Endothelial cell of umbilical vein (primary cell): ENCODE measurements around the gene PTGIR. TPM values are rescaled to one million over a fixed set of nuclear protein-coding genes. Genes with fewer than 3 reads are reported as not detected.

ENCODE experiments used
- BruUV-seq: library from RNA; stranded (reverse); fragments of 400-500 nt; replicated peaks from 2 replicates; lab custom pipeline; 2021; lab: Mats Ljungman, UMichigan
- CTCF ChIA-PET: fragments of 300-600, 350-600 bp; sonication (Branson Sonifier 250); formaldehyde crosslinking; loops from one replicate; lab custom pipeline; 2021; ENCODE audit warnings: antibody characterized with exemption, inconsistent platforms; lab: Charles Lee
- POLR2A ChIA-PET: fragments of 300-600, 350-600 bp; sonication (Branson Sonifier 250); formaldehyde crosslinking; loops from one replicate; lab custom pipeline; 2021; ENCODE audit warnings: antibody characterized with exemption, inconsistent platforms; lab: Charles Lee
- DNase-seq: peaks from one replicate; pipeline ENCODE4 v3.0.0-alpha.2; 2011; ENCODE audit warnings: low read depth, low spot score
- FAIRE-seq: peaks from 2 replicates; lab custom pipeline; 2011; peaks lifted over from hg19 to GRCh38; lab: Jason Lieb, UNC
- H2AFZ ChIP-seq: 2 replicates; pipeline ENCODE4 v1.6.0; 2012; ENCODE audit warnings: low read depth, low read length, control low read depth, inconsistent platforms
- H3K27ac ChIP-seq: 2 replicates; pipeline ENCODE4 v1.5.1; 2011; ENCODE audit warnings: low read depth, mild to moderate bottlenecking, control low read depth, low read length, moderate library complexity; ENCODE audit not compliant: insufficient read depth
- H3K27me3 ChIP-seq, 2 experiments: 2 replicates each; pipeline versions ENCODE4 v1.6.0 to v1.6.1; 2011; ENCODE audit warnings: low read length in 2 of 2, mixed read lengths in 1 of 2; ENCODE audit not compliant: control insufficient read depth in 2 of 2, insufficient read depth in 2 of 2
- H3K36me3 ChIP-seq, 2 experiments: 2 replicates in 1 of 2; 3 replicates in 1 of 2; pipeline ENCODE4 v1.5.1; 2011; ENCODE audit warnings: low read length in 2 of 2, mild to moderate bottlenecking in 1 of 2, moderate library complexity in 1 of 2; ENCODE audit not compliant: control insufficient read depth in 2 of 2, insufficient read depth in 2 of 2; ENCODE audit errors: extremely low read depth in 1 of 2
- H3K4me1 ChIP-seq: 3 replicates; pipeline ENCODE4 v1.5.1; 2011; ENCODE audit warnings: mild to moderate bottlenecking, low read length; ENCODE audit not compliant: control insufficient read depth, insufficient read depth; ENCODE audit errors: extremely low read depth
- H3K4me2 ChIP-seq: 2 replicates; pipeline ENCODE4 v1.6.1; 2011; ENCODE audit warnings: low read length, control low read depth, mixed read lengths; ENCODE audit not compliant: insufficient read depth
- H3K4me3 ChIP-seq, 3 experiments: fragments of 200-600 bp in 1 of 3; sonication (generic), shearing (Covaris generic) in 1 of 3; replicated peaks in 1 of 3; 2 replicates each; pipeline ENCODE4 v1.5.1; 2011 to 2016; ENCODE audit warnings: control low read depth in 3 of 3, low read length in 3 of 3, mild to moderate bottlenecking in 2 of 3, inconsistent platforms in 1 of 3, low read depth in 1 of 3, moderate library complexity in 1 of 3; ENCODE audit not compliant: insufficient read depth in 1 of 3
- H3K79me2 ChIP-seq: 2 replicates; pipeline ENCODE4 v1.6.0; 2012; ENCODE audit warnings: low read length, inconsistent platforms; ENCODE audit not compliant: control insufficient read depth, insufficient read depth
- H3K9ac ChIP-seq: replicated peaks from 2 replicates; pipeline ENCODE3; 2011; ENCODE audit warnings: low read length, control low read depth; ENCODE audit not compliant: insufficient read depth; ENCODE audit errors: extremely low read depth
- H3K9me1 ChIP-seq: replicated peaks from 3 replicates; pipeline ENCODE4 v1.6.0; 2011; ENCODE audit warnings: mild to moderate bottlenecking, low read length; ENCODE audit not compliant: control insufficient read depth, insufficient read depth; ENCODE audit errors: extremely low read depth
- H3K9me3 ChIP-seq: replicated peaks from 2 replicates; pipeline ENCODE4 v1.5.1; 2012; ENCODE audit warnings: low read length, inconsistent platforms; ENCODE audit not compliant: control insufficient read depth, insufficient read depth
- H4K20me1 ChIP-seq: replicated peaks from 2 replicates; pipeline ENCODE3; 2011; ENCODE audit warnings: mild to moderate bottlenecking, low read length; ENCODE audit not compliant: control insufficient read depth, insufficient read depth; ENCODE audit errors: extremely low read depth
- EZH2 ChIP-seq: IDR thresholded peaks from 2 replicates; pipeline ENCODE4 v1.6.1; 2012; ENCODE audit warnings: borderline replicate concordance, low read depth, mild to moderate bottlenecking, moderate library complexity, low read length, inconsistent platforms; ENCODE audit not compliant: severe bottlenecking
- FOS ChIP-seq: IDR thresholded peaks from 2 replicates; pipeline ENCODE4 v1.6.1; 2011; ENCODE audit warnings: mild to moderate bottlenecking, low read length, moderate library complexity, borderline replicate concordance; ENCODE audit not compliant: insufficient read depth
- GATA2 ChIP-seq: IDR thresholded peaks from 2 replicates; pipeline ENCODE4 v1.7.0; 2011; ENCODE audit warnings: low read depth, mild to moderate bottlenecking, moderate library complexity, mixed read lengths, low read length; ENCODE audit not compliant: insufficient read length, insufficient read depth
- JUN ChIP-seq: IDR thresholded peaks from 2 replicates; pipeline ENCODE4 v1.6.1; 2011; ENCODE audit warnings: borderline replicate concordance, low read depth; ENCODE audit not compliant: insufficient read length, insufficient read depth
- MYC ChIP-seq: IDR thresholded peaks from one replicate; pipeline ENCODE4 v1.6.1; 2011; ENCODE audit warnings: mild to moderate bottlenecking, low read depth, low read length
- POLR2A ChIP-seq: IDR thresholded peaks from 2 replicates; pipeline ENCODE4 v1.6.1; 2012; ENCODE audit warnings: low read depth, mild to moderate bottlenecking, control low read depth, low read length
- POLR2AphosphoS5 ChIP-seq: IDR thresholded peaks from 2 replicates; pipeline ENCODE4 v1.6.1; 2012; ENCODE audit warnings: low read depth, mild to moderate bottlenecking, control low read depth, low read length, moderate library complexity; ENCODE audit not compliant: insufficient read depth
- dilution Hi-C: fragments of 300-500 bp; cut with MboI; formaldehyde crosslinking; loops from one replicate; pipeline ENCODE4 v1.15.0; 2019; ENCODE audit warnings: low sequenced_read_pairs; ENCODE audit not compliant: extremely low pct_ligation_motif_present
- intact Hi-C: fragments of 100-400 bp; cut with micrococcal nuclease; formaldehyde crosslinking; loops from one replicate; pipeline ENCODE4 v1.10.0; 2022
- polyA plus RNA-seq, 4 experiments: library from polyadenylated mRNA; depleted of rRNA in 3 of 4; stranded (reverse) in 3 of 4; unstranded in 1 of 4; fragments of >200 nt; gene quantifications; 2 replicates each; pipeline versions ENCODE4 v1.2.1 to v1.2.3, GENCODE V29; 2011 to 2012; ENCODE audit warnings: missing spikeins in 1 of 4
- total RNA-seq: library from RNA; stranded (reverse); gene quantifications from 2 replicates; pipeline ENCODE4 v1.2.3, GENCODE V29; 2021
- TF ChIP-seq, protein P1 (sequence below), 2 donors: IDR thresholded peaks; 1 replicate in 1 of 2; 2 replicates in 1 of 2; pipeline ENCODE4 v1.5.1; 2011; ENCODE audit warnings: low read length in 2 of 2, mild to moderate bottlenecking in 2 of 2, moderate library complexity in 2 of 2, control low read depth in 1 of 2, inconsistent platforms in 1 of 2, low read depth in 1 of 2; ENCODE audit not compliant: insufficient read depth in 1 of 2; ENCODE audit errors: extremely low read depth in 1 of 2
- TF ChIP-seq, protein P2 (sequence below): IDR thresholded peaks from 2 replicates; pipeline ENCODE4 v1.6.1; 2011; ENCODE audit not compliant: insufficient read depth, insufficient read length

PTGIR gene
- total and polyA plus RNA-seq, 2 donors (not counting 3 experiments of a cell fraction or from before 2014, with no cell fraction given), result 0.55 to 2.7 TPM

DNA sequence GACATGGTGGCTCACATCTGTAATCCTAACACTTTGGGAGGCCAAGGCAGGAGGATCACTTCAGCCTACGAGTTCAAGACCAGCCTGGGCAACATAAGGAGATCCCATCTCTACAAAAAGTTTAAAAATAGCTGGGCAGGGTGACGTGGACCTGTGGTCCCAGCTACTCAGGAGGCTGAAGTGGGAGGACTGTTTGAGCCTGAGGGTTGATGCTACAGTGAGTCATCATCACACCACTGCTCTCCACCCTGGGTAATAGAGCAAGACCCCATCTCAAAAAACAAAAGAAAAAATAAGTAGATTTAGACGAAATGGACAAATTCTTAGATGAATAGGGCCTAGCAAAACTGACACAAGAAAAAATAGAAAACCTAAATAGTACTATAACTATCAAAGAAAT lies 21.5 kb upstream of the PTGIR start:
- ChIA-PET CTCF (interaction anchor here (0.9 to 1.4 kb wide), 2 partner anchors 15 to 16 kb away, joined by 3 read pairs; partner anchors contain the start of gene DACT3), POLR2A (no interaction called here)
- FAIRE-seq (no peak), DNase-seq (no peak)
- BruUV-seq, result no TSS peak
- H3K27me3 ChIP-seq, result peaks cover 26 to 40% of the 10 kb centered on the region in 2 experiments
- no peaks in the 10 kb centered on the region for H3K9me3 ChIP-seq
- H4K20me1 ChIP-seq, result no peaks in the 10 kb centered on the region
- H3K4me3 ChIP-seq, result no peak overlapping the region
- no peaks in the 10 kb centered on the region for H3K9me1 ChIP-seq
- no peaks in the 10 kb centered on the region for H3K79me2 ChIP-seq
- TF ChIP-seq FOS (no peak), POLR2A (no peak), POLR2AphosphoS5 (no peak), GATA2 (no peak), EZH2 (no peak), MYC (no peak), JUN (no peak)
- TF ChIP-seq, protein P1, sequence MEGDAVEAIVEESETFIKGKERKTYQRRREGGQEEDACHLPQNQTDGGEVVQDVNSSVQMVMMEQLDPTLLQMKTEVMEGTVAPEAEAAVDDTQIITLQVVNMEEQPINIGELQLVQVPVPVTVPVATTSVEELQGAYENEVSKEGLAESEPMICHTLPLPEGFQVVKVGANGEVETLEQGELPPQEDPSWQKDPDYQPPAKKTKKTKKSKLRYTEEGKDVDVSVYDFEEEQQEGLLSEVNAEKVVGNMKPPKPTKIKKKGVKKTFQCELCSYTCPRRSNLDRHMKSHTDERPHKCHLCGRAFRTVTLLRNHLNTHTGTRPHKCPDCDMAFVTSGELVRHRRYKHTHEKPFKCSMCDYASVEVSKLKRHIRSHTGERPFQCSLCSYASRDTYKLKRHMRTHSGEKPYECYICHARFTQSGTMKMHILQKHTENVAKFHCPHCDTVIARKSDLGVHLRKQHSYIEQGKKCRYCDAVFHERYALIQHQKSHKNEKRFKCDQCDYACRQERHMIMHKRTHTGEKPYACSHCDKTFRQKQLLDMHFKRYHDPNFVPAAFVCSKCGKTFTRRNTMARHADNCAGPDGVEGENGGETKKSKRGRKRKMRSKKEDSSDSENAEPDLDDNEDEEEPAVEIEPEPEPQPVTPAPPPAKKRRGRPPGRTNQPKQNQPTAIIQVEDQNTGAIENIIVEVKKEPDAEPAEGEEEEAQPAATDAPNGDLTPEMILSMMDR (IDR thresholded peaks at IDR 0.05; ENCODE audit: extremely low read depth in 1 of 2, insufficient read depth in 1 of 2, low read depth in 1 of 2, low read length in 2 of 2), result no peak
- TF ChIP-seq, protein P2, sequence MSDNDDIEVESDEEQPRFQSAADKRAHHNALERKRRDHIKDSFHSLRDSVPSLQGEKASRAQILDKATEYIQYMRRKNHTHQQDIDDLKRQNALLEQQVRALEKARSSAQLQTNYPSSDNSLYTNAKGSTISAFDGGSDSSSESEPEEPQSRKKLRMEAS, result no peak
- H3K4me1 ChIP-seq, result no peaks in the 10 kb centered on the region
- no peak overlapping the region for H3K27ac ChIP-seq
- dilution Hi-C loops, result no loop called here
- H3K9ac ChIP-seq, result no peak overlapping the region
- intact Hi-C loops, result no loop called here
- no peaks in the 10 kb centered on the region for H3K36me3 ChIP-seq
- no peak overlapping the region for H3K4me2 ChIP-seq
- no peak overlapping the region for H2AFZ ChIP-seq
